ENCODE results near the gene RAB27B.
"Not testable (repeated sequence)": the region's sequence is repeated elsewhere in the genome, so short reads cannot be mapped to it uniquely, and the experiment has no call there.

The RAB27B gene

GRCh38 chr18:54828281-54828881, at the start of gene RAB27B:
Gene RAB27B (plus strand): TSS chr18:54828477. CDS start chr18:54877586, 49,109 bp downstream.
- DNase-seq = peak; percentile 85

- DNase-seq = no peak
Observed at GRCh38 chr18:54780285-54780861, 47.9 kb upstream of the RAB27B start.

GRCh38 chr18:54780970-54781369, 47.3 kb upstream of the RAB27B start:
- no peak for DNase-seq

GRCh38 chr18:54783139-54783538, 45.1 kb upstream of the RAB27B start:
- no peak for DNase-seq

GRCh38 chr18:54786206-54786605, 42.1 kb upstream of the RAB27B start:
- DNase-seq = no peak

GRCh38 chr18:54787121-54787520, 41.2 kb upstream of the RAB27B start:
- DNase-seq = no peak

GRCh38 chr18:54787616-54788015, 40.7 kb upstream of the RAB27B start:
- no peak for DNase-seq

- DNase-seq = no peak
Observed at GRCh38 chr18:54790109-54790508, 38.2 kb upstream of the RAB27B start.

GRCh38 chr18:54791657-54792056, 36.6 kb upstream of the RAB27B start:
- no peak for DNase-seq

GRCh38 chr18:54792079-54792478, 36.2 kb upstream of the RAB27B start:
- DNase-seq = no peak

GRCh38 chr18:54794823-54795222, 33.5 kb upstream of the RAB27B start:
- DNase-seq = no peak

- no peak for DNase-seq
Observed at GRCh38 chr18:54798186-54798585, 30.1 kb upstream of the RAB27B start.

- DNase-seq = no peak
Observed at GRCh38 chr18:54801374-54801773, 26.9 kb upstream of the RAB27B start.

GRCh38 chr18:54802178-54802577, 26.1 kb upstream of the RAB27B start:
- DNase-seq = no peak

GRCh38 chr18:54802686-54803395, 25.4 kb upstream of the RAB27B start:
- no peak for DNase-seq

GRCh38 chr18:54805571-54806334, 22.5 kb upstream of the RAB27B start:
- no peak for DNase-seq

- DNase-seq = no peak
Observed at GRCh38 chr18:54806526-54806925, 21.8 kb upstream of the RAB27B start.

GRCh38 chr18:54807303-54807702, 21.0 kb upstream of the RAB27B start:
- DNase-seq = no peak

GRCh38 chr18:54810662-54811061, 17.6 kb upstream of the RAB27B start:
- DNase-seq = not testable (repeated sequence)

GRCh38 chr18:54812885-54813284, 15.4 kb upstream of the RAB27B start:
- no peak for DNase-seq

- DNase-seq = no peak
Observed at GRCh38 chr18:54813305-54813704, 15.0 kb upstream of the RAB27B start.

GRCh38 chr18:54813977-54814565, 14.2 kb upstream of the RAB27B start:
- no peak for DNase-seq

- DNase-seq = no peak
Observed at GRCh38 chr18:54815086-54815485, 13.2 kb upstream of the RAB27B start.
